ENCODE results near the gene MED27.

Gene MED27

GRCh38 chr9:131961496-131961880 lies 118.2 kb downstream of the MED27 start:
- TF ChIP-seq CREB1 (IDR thresholded peaks at IDR 0.05; ENCODE audit: low read depth) (no peak), TAF1 (IDR thresholded peaks at IDR 0.05; ENCODE audit: low read depth) (no peak), USF1 (IDR thresholded peaks at IDR 0.05) (no peak), REST (IDR thresholded peaks at IDR 0.05; ENCODE audit: low read depth) (no peak), RAD21 (IDR thresholded peaks at IDR 0.05; ENCODE audit: low read depth) (no peak)

GRCh38 chr9:131960851-131961495 lies 118.7 kb downstream of the MED27 start:
- no peak for TF ChIP-seq MAX (IDR thresholded peaks at IDR 0.05)
- TF ChIP-seq CEBPB (IDR thresholded peaks at IDR 0.05), result no peak
- TF ChIP-seq NFIC (IDR thresholded peaks at IDR 0.05), result no peak
- no peak for TF ChIP-seq FOXM1 (IDR thresholded peaks at IDR 0.05; ENCODE audit: borderline replicate concordance, low read depth)
- no peak for TF ChIP-seq EGR1 (IDR thresholded peaks at IDR 0.05)
- TF ChIP-seq TCF12 (IDR thresholded peaks at IDR 0.05; ENCODE audit: low read depth), result no peak
- TF ChIP-seq TEAD4 (IDR thresholded peaks at IDR 0.05), result no peak
- no peak for TF ChIP-seq EP300 (IDR thresholded peaks at IDR 0.05; ENCODE audit: borderline replicate concordance)
- no peak for TF ChIP-seq RAD21 (IDR thresholded peaks at IDR 0.05; ENCODE audit: low read depth)
- no peak for TF ChIP-seq CREB1 (IDR thresholded peaks at IDR 0.05; ENCODE audit: low read depth)
- no peak for TF ChIP-seq REST (IDR thresholded peaks at IDR 0.05; ENCODE audit: low read depth)
- no peak for TF ChIP-seq YY1 (IDR thresholded peaks at IDR 0.05; ENCODE audit: low read depth)

GRCh38 chr9:131960311-131960710 lies 119.4 kb downstream of the MED27 start:
- TF ChIP-seq CEBPB (IDR thresholded peaks at IDR 0.05) (no peak), RAD21 (IDR thresholded peaks at IDR 0.05; ENCODE audit: low read depth) (no peak), NFIC (IDR thresholded peaks at IDR 0.05) (no peak), MAX (IDR thresholded peaks at IDR 0.05) (no peak), USF1 (IDR thresholded peaks at IDR 0.05) (no peak), TCF12 (IDR thresholded peaks at IDR 0.05; ENCODE audit: low read depth) (no peak), EP300 (IDR thresholded peaks at IDR 0.05; ENCODE audit: borderline replicate concordance) (no peak), CREB1 (IDR thresholded peaks at IDR 0.05; ENCODE audit: low read depth) (no peak), ZBTB7A (IDR thresholded peaks at IDR 0.05; ENCODE audit: low read depth) (no peak), TEAD4 (IDR thresholded peaks at IDR 0.05) (no peak), FOXM1 (IDR thresholded peaks at IDR 0.05; ENCODE audit: borderline replicate concordance, low read depth) (no peak), TAF1 (IDR thresholded peaks at IDR 0.05; ENCODE audit: low read depth) (no peak)

- no peak for TF ChIP-seq YY1 (IDR thresholded peaks at IDR 0.05; ENCODE audit: low read depth)
- TF ChIP-seq RAD21 (IDR thresholded peaks at IDR 0.05; ENCODE audit: low read depth), result no peak
- TF ChIP-seq TAF1 (IDR thresholded peaks at IDR 0.05; ENCODE audit: low read depth), result no peak
Measured at GRCh38 chr9:131959887-131960286, 119.8 kb downstream of the MED27 start.

GRCh38 chr9:131959056-131959455 lies 120.6 kb downstream of the MED27 start:
- TF ChIP-seq EP300 (IDR thresholded peaks at IDR 0.05; ENCODE audit: borderline replicate concordance) (no peak), NFIC (IDR thresholded peaks at IDR 0.05) (no peak), CEBPB (IDR thresholded peaks at IDR 0.05) (no peak), TCF12 (IDR thresholded peaks at IDR 0.05; ENCODE audit: low read depth) (no peak), RAD21 (IDR thresholded peaks at IDR 0.05; ENCODE audit: low read depth) (no peak), REST (IDR thresholded peaks at IDR 0.05; ENCODE audit: low read depth) (no peak), CREB1 (IDR thresholded peaks at IDR 0.05; ENCODE audit: low read depth) (no peak), USF1 (IDR thresholded peaks at IDR 0.05) (no peak)

Data from Ishikawa (cell line).